ENCODE results near the gene AKNA. TPM values are rescaled to one million over a fixed set of nuclear protein-coding genes. Genes with fewer than 3 reads are reported as not detected.

The AKNA gene
- total and polyA plus RNA-seq, 2 of the 8 experiments (the other 6 are each of a cell fraction or from before 2014, with no cell fraction given) = 21.0 to 27.4 TPM

DNA sequence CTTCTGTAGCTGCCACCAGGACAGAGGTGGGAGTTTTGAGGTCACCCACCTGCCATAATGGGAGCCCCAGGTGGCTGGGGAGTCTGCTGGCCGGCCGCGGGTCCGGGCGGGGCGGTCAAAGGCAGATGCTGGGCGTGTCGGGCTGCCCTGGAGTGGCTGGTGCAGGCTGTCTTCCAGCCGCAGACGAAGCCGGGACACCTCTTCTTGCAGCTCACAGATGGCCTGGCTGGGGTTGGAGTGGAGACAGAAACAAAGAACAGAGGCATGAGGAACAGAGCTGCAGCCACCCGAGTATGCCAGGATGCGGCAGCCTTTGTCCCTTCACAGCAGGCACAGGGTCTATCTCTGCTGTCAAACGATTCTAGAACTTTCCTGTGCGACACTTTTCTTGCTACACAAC, 40.1 kb downstream of the AKNA start (continued):
- no peak for TF ChIP-seq CHD7 (IDR thresholded peaks at IDR 0.05; ENCODE audit: insufficient replicate concordance, low read length)
- TF ChIP-seq POLR2A (IDR thresholded peaks at IDR 0.05; ENCODE audit: control extremely low read depth in 1 of 2, low read depth in 2 of 2, low read length in 2 of 2) = no peak
- no peak for TF ChIP-seq CBX5 (IDR thresholded peaks at IDR 0.05; ENCODE audit: low read depth, low read length)
- TF ChIP-seq CHD1 (IDR thresholded peaks at IDR 0.05; ENCODE audit: low read depth, low read length) = no peak
- no peak for TF ChIP-seq SP1 (IDR thresholded peaks at IDR 0.05; ENCODE audit: low read depth, low read length)
- TF ChIP-seq RBBP5 (IDR thresholded peaks at IDR 0.05; ENCODE audit: borderline replicate concordance, low read depth, low read length) = no peak
- TF ChIP-seq HDAC2 (IDR thresholded peaks at IDR 0.05; ENCODE audit: borderline replicate concordance in 1 of 2, low read depth in 2 of 2, low read length in 2 of 2) = no peak
